Thoracic aorta (tissue), 2 donors: ENCODE results near the gene SLC25A51. TPM values are rescaled to one million over a fixed set of nuclear protein-coding genes. Genes with fewer than 3 reads are reported as not detected.

Experiments
- ATAC-seq: fragments of 150-250 bp; one replicate; pipeline ENCODE4 v1.8.0; 2017; ENCODE audit warnings: low read depth; ENCODE audit not compliant: insufficient number of reproducible peaks, low FRiP score
- DNase-seq: peaks from one replicate; pipeline ENCODE4 v3.0.0-alpha.2; 2020; ENCODE audit warnings: low spot score
- H3K27ac ChIP-seq, 2 donors: fragments of 200-600 bp; sonication (generic); 1 replicate in 1 of 2; 2 replicates in 1 of 2; pipeline ENCODE4 v1.5.1; 2016; ENCODE audit warnings: mild to moderate bottlenecking in 2 of 2, moderate library complexity in 2 of 2
- H3K27me3 ChIP-seq: fragments of 200-600 bp; sonication (generic); replicated peaks from 2 replicates; pipeline ENCODE4 v1.6.0; 2016; ENCODE audit warnings: mild to moderate bottlenecking; ENCODE audit not compliant: insufficient read depth
- H3K36me3 ChIP-seq: fragments of 200-600 bp; sonication (generic); one replicate; pipeline ENCODE4 v1.5.1; 2016
- H3K4me1 ChIP-seq, 2 donors: fragments of 200-600 bp; sonication (generic); 1 replicate in 1 of 2; 2 replicates in 1 of 2; pipeline versions ENCODE4 v1.5.1 to v1.6.0; 2016; ENCODE audit warnings: low read depth in 2 of 2, mild to moderate bottlenecking in 1 of 2; ENCODE audit not compliant: control insufficient read depth in 1 of 2
- H3K4me3 ChIP-seq: fragments of 200-600 bp; sonication (generic); 2 replicates; pipeline ENCODE4 v1.5.1; 2016; ENCODE audit warnings: mild to moderate bottlenecking
- H3K9me3 ChIP-seq: fragments of 200-600 bp; sonication (generic); 2 replicates; pipeline ENCODE4 v1.5.1; 2016
- total RNA-seq, 2 donors: library from RNA; depleted of rRNA; stranded (reverse); fragments of >200 nt; gene quantifications; one replicate each; pipeline versions ENCODE4 v1.1.0 to v1.2.3, GENCODE V29; 2016
- TF ChIP-seq, protein P1 (sequence below): fragments of 200-600 bp; sonication (generic); IDR thresholded peaks from one replicate; pipeline ENCODE4 v1.5.1; 2019; ENCODE audit warnings: antibody characterized with exemption

The SLC25A51 gene
- total RNA-seq, 2 donors from 2014 or later: 29.9 to 39.1 TPM

DNA sequence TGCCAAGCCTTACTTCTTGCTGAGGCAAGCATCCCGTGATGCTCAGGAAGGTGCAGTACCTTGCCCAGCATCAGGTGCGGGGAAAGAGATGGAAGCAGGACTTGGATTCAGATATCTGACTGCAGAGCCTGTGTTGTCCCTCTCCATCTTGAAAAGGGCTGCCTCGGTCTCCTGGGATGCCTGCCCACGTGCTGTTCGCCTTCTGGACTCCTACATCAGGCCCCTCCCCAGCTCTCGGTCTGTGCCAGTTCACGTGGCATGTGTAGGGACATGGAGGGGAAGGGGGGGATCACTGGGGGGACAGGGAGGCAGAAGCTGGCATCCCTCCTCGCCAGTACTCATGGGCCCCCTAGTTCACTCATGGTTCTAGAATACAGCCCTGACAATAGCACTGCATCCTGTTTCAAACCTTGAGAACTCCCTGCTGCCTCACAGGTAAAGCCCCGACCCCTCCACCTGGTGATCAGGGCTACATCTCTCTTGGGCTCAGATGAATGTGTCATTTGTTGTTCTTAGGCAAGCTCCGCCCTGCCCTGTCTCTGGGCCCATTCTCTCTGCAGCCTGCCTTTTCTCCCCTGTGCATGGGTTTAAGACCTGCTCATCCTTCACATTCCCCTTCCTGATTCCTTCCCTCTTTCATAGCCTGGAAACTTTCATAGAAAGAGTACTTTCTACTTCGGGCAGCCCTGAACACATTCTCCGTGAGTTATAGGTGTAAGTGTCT is 38.9 kb upstream of the SLC25A51 start:
- TF ChIP-seq, protein P1, sequence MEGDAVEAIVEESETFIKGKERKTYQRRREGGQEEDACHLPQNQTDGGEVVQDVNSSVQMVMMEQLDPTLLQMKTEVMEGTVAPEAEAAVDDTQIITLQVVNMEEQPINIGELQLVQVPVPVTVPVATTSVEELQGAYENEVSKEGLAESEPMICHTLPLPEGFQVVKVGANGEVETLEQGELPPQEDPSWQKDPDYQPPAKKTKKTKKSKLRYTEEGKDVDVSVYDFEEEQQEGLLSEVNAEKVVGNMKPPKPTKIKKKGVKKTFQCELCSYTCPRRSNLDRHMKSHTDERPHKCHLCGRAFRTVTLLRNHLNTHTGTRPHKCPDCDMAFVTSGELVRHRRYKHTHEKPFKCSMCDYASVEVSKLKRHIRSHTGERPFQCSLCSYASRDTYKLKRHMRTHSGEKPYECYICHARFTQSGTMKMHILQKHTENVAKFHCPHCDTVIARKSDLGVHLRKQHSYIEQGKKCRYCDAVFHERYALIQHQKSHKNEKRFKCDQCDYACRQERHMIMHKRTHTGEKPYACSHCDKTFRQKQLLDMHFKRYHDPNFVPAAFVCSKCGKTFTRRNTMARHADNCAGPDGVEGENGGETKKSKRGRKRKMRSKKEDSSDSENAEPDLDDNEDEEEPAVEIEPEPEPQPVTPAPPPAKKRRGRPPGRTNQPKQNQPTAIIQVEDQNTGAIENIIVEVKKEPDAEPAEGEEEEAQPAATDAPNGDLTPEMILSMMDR: no peak
- DNase-seq (no peak), ATAC-seq (no peak)
- Histone ChIP-seq H3K27ac (peak overlapping the region; percentile 51 to 68), H3K27me3 (no peaks in the 10 kb centered on the region), H3K4me3 (no peak overlapping the region), H3K4me1 (peaks cover 33 to 63% of the 10 kb centered on the region in 2 donors), H3K36me3 (no peaks in the 10 kb centered on the region), H3K9me3 (no peaks in the 10 kb centered on the region)

DNA sequence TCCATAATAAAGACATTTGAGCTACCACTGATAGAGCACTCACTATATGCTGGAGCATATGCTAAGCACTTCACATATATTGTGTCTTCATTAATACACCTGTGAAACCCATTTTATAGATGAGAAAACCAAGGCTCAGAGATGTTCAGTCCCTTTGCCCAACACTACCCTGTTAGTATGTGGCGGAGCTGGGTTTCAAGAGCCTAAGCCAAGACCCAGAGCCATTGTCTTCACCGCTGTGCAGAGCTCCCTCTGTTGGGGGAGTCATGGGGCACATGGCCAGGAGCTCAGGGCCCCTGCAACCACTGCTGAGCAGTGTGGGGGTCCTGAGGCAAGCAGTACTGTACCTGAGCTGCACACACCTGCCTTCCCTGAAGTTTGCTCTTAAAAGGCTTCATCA is 37.3 kb upstream of the SLC25A51 start:
- ATAC-seq (no peak), DNase-seq (no peak)
- Histone ChIP-seq H3K27me3 (no peaks in the 10 kb centered on the region), H3K27ac (no peak overlapping the region), H3K36me3 (no peaks in the 10 kb centered on the region), H3K4me1 (peaks cover 38 to 74% of the 10 kb centered on the region in 2 donors), H3K9me3 (no peaks in the 10 kb centered on the region), H3K4me3 (no peak overlapping the region)
- TF ChIP-seq, protein P1: no peak

DNA sequence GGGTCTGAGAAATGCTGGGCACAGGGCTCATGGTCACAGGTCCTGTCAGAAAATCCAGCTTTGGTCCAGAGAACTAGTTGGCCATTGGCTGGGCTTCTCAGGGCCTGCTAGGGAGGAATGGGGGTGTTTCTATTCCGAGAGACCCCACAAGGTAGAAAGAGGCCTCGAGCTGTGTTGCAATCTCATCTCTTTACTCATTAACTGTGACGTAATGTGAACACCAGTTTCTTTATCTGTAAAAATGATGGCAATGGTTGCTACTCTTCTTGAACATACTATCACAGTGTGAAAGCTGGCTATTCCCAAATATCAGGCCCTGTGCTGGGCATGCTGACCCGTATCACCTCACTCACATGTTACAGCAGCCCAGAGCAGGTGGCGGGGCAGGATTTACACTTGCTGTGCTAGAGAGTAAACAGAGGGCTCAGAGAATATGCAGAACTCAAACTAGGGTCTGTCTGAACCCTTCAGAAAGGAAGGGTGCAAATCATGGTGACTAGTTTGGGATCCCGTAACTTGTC is 35.7 kb upstream of the SLC25A51 start:
- Histone ChIP-seq H3K27me3 (no peaks in the 10 kb centered on the region), H3K4me3 (no peak overlapping the region)
- TF ChIP-seq, protein P1: no peak

DNA sequence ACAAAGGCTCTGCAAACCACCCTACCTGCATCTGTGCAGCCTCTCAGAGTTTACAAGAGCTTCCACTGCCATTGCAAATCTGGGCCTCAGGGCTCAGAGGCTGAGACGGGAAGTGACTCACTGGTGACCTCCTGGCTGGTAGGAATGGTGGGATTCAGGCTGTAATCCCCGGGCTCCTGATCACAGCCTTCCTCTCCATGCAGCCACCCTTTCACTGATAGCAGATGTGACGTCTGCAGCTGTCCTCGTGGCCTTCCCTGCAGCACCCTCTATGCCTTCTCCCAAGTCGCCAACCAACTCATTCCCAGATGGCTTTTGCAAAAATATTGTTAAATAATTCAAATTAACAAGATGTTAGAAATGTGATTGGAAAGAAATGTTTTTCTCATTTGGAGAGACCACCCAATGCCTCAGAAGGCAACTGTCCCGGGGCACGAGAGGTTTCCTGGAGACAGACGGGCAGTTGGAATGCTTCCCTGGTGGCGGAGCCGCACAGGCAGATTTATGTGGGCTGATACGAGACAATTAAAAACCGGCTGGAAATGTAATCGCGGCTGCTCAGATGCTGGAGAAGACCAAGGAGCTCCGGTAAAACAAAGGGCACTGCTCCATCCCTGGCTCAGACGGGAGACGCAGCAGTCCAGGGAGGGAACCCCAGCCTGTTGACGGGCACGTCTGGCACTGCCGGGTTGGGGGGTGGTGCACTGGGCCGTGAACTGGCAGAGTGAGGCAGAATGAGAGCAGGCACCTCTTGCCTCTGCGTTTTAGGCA is 34.4 kb upstream of the SLC25A51 start:
- DNase-seq (no peak), ATAC-seq (no peak)
- no peaks in the 10 kb centered on the region for H3K9me3 ChIP-seq
- H3K4me3 ChIP-seq: peak overlapping the region; percentile 51
- no peaks in the 10 kb centered on the region for H3K27me3 ChIP-seq
- H3K27ac ChIP-seq: peak overlapping the region; percentile 49 to 59
- peaks cover 26 to 57% of the 10 kb centered on the region in 2 donors for H3K4me1 ChIP-seq
- no peaks in the 10 kb centered on the region for H3K36me3 ChIP-seq
- TF ChIP-seq, protein P1: no peak

More for the DNA sequence above, 35.7 kb upstream of the SLC25A51 start:
- no peaks in the 10 kb centered on the region for H3K9me3 ChIP-seq
- H3K27ac ChIP-seq: no peak overlapping the region
- no peaks in the 10 kb centered on the region for H3K36me3 ChIP-seq
- DNase-seq: no peak
- peaks cover 35 to 70% of the 10 kb centered on the region in 2 donors for H3K4me1 ChIP-seq
- ATAC-seq: no peak

DNA sequence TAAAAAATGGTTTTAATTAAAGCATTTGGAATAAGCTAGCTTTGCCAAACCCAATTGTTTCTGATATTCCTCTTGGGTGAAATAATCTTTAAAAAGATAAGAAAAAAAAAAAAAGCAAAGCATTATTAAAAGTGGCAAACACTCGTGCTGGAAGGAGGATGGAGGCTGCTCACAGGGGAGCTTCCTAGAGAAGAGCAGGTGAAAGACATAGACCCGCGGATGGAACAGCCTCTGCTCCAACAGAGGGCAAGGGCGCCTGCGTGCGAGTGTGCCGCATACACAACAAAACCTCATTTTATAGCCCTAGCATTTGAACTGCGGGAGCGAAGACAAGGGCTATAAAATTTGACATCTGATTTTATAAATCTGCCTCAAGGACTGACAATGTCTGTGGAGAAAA is 33.4 kb upstream of the SLC25A51 start:
- TF ChIP-seq, protein P1: no peak
- Histone ChIP-seq H3K36me3 (no peaks in the 10 kb centered on the region), H3K27ac (peak overlapping the region; percentile 35 to 49), H3K4me1 (peaks cover 16 to 47% of the 10 kb centered on the region in 2 donors), H3K9me3 (no peaks in the 10 kb centered on the region), H3K4me3 (no peak overlapping the region), H3K27me3 (no peaks in the 10 kb centered on the region)
- ATAC-seq (no peak), DNase-seq (no peak)
